ENCODE measurements around the gene TEC.
A peak's percentile ranks its signal among the peaks of the same experiment; 100 is the strongest.

Gene TEC

GRCh38 chr4:48147621-48148020, 122.0 kb downstream of the TEC start:
- no peak overlapping the region for H3K4me3 ChIP-seq (ENCODE audit: control insufficient read depth, low read depth, low read length)
- DNase-seq (ENCODE audit: low read depth) = no peak
- TF ChIP-seq, protein P1, sequence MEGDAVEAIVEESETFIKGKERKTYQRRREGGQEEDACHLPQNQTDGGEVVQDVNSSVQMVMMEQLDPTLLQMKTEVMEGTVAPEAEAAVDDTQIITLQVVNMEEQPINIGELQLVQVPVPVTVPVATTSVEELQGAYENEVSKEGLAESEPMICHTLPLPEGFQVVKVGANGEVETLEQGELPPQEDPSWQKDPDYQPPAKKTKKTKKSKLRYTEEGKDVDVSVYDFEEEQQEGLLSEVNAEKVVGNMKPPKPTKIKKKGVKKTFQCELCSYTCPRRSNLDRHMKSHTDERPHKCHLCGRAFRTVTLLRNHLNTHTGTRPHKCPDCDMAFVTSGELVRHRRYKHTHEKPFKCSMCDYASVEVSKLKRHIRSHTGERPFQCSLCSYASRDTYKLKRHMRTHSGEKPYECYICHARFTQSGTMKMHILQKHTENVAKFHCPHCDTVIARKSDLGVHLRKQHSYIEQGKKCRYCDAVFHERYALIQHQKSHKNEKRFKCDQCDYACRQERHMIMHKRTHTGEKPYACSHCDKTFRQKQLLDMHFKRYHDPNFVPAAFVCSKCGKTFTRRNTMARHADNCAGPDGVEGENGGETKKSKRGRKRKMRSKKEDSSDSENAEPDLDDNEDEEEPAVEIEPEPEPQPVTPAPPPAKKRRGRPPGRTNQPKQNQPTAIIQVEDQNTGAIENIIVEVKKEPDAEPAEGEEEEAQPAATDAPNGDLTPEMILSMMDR (conservative IDR thresholded peaks at IDR 0.05; ENCODE audit: control insufficient read depth, insufficient read depth, low read depth, low read length) = no peak

GRCh38 chr4:48141048-48141447, 128.6 kb downstream of the TEC start:
- peak; percentile 57 for DNase-seq (ENCODE audit: low read depth)
- TF ChIP-seq, protein P1 (conservative IDR thresholded peaks at IDR 0.05; ENCODE audit: control insufficient read depth, insufficient read depth, low read depth, low read length) = peak; percentile 52
- no peak overlapping the region for H3K4me3 ChIP-seq (ENCODE audit: control insufficient read depth, low read depth, low read length)

DNA sequence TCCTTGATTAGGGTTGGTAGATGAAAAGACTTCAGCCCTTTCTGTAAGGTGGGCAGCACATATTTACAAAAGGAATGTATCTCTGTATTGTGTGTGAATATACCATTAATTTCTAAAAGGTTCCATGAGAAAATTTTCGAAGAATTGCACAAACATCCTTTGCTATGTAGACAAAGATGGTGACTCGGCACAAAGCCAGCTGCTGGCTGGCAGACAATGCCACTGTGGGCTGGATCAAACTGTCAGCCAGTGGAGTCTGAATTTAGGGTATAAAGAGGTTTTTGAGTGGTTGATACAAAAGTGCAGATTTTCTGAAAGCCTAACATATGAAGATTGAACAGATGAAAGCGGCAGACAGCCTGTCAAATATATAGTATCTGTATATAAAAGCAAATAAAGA, 129.9 kb downstream of the TEC start:
- DNase-seq (ENCODE audit: low read depth) = no peak
- TF ChIP-seq, protein P1 (conservative IDR thresholded peaks at IDR 0.05; ENCODE audit: control insufficient read depth, insufficient read depth, low read depth, low read length) = no peak
- no peak overlapping the region for H3K4me3 ChIP-seq (ENCODE audit: control insufficient read depth, low read depth, low read length)

DNA sequence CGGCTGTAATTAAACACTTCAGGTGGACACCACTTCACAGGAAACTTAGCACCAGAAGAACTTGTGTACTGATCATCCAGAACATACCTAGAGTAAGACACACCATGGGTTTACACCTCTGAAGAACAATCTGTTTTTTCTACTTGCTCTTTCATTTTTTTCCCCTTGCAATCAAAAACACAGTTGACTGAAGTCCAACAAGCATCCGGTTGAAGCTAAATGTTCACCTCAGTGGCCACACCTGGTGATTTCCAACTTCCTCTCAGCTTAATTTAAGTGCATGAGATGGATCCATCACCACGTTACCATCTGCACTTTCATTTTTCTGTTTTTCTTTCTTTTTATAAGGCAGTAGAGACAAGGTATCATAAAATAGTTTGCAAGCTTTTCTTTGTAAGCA, 130.7 kb downstream of the TEC start:
- DNase-seq (ENCODE audit: low read depth) = no peak

GRCh38 chr4:48138511-48138910, 131.1 kb downstream of the TEC start:
- DNase-seq (ENCODE audit: low read depth) = no peak
- H3K4me3 ChIP-seq (ENCODE audit: control insufficient read depth, low read depth, low read length) = no peak overlapping the region
- TF ChIP-seq, protein P1 (conservative IDR thresholded peaks at IDR 0.05; ENCODE audit: control insufficient read depth, insufficient read depth, low read depth, low read length) = no peak

More for the DNA sequence above, 130.7 kb downstream of the TEC start:
- H3K4me3 ChIP-seq (ENCODE audit: control insufficient read depth, low read depth, low read length) = no peak overlapping the region
- TF ChIP-seq, protein P1 (conservative IDR thresholded peaks at IDR 0.05; ENCODE audit: control insufficient read depth, insufficient read depth, low read depth, low read length) = no peak

- TF ChIP-seq, protein P1 (conservative IDR thresholded peaks at IDR 0.05; ENCODE audit: control insufficient read depth, insufficient read depth, low read depth, low read length) = no peak
- DNase-seq (ENCODE audit: low read depth) = no peak
- no peak overlapping the region for H3K4me3 ChIP-seq (ENCODE audit: control insufficient read depth, low read depth, low read length)
Measured at GRCh38 chr4:48137846-48138245, 131.8 kb downstream of the TEC start.

GRCh38 chr4:48134081-48134480, 135.6 kb downstream of the TEC start, which contains the start of gene TXK:
TXK (minus strand) TSS chr4:48134250; CDS start chr4:48134170, 80 bp downstream.
- H3K4me3 ChIP-seq (ENCODE audit: control insufficient read depth, low read depth, low read length) = no peak within 1 kb of the TSS
- no peak for DNase-seq (ENCODE audit: low read depth)
- TF ChIP-seq, protein P1 (conservative IDR thresholded peaks at IDR 0.05; ENCODE audit: control insufficient read depth, insufficient read depth, low read depth, low read length) = no peak

Data from fibroblast of mammary gland (primary cell).